Dedifferentiated amniotic fluid mesenchymal stem cell (primary cell): ENCODE measurements around the gene PSME4.
"Not testable (repeated sequence)": the region's sequence is repeated elsewhere in the genome, so short reads cannot be mapped to it uniquely, and the experiment has no call there.

Source experiments
- DNase-seq: peaks from one replicate; pipeline ENCODE4 v3.0.0-alpha.2; 2016; ENCODE audit errors: extremely low spot score

The PSME4 gene

GRCh38 chr2:53842891-53843290, 127.9 kb downstream of the PSME4 start:
- no peak for DNase-seq

GRCh38 chr2:53841651-53842050, 129.1 kb downstream of the PSME4 start:
- DNase-seq, result not testable (repeated sequence)

- no peak for DNase-seq
Observed at GRCh38 chr2:53840580-53840979, 130.2 kb downstream of the PSME4 start.

GRCh38 chr2:53829980-53830290, 140.9 kb downstream of the PSME4 start:
- DNase-seq, result not testable (repeated sequence)

- no peak for DNase-seq
Observed at GRCh38 chr2:53829273-53829979, 141.4 kb downstream of the PSME4 start.

GRCh38 chr2:53828331-53828730, 142.5 kb downstream of the PSME4 start:
- DNase-seq, result no peak

- DNase-seq, result no peak
Observed at GRCh38 chr2:53827398-53828175, 143.2 kb downstream of the PSME4 start.

GRCh38 chr2:53826587-53827397, 144.0 kb downstream of the PSME4 start:
- DNase-seq, result no peak

- DNase-seq, result no peak
Observed at GRCh38 chr2:53826030-53826410, 144.8 kb downstream of the PSME4 start.

GRCh38 chr2:53823639-53824038, 147.2 kb downstream of the PSME4 start:
- not testable (repeated sequence) for DNase-seq

GRCh38 chr2:53821810-53822209, 149.0 kb downstream of the PSME4 start:
- no peak for DNase-seq

GRCh38 chr2:53820711-53821110, 150.1 kb downstream of the PSME4 start:
- DNase-seq, result no peak

GRCh38 chr2:53820048-53820447, 150.7 kb downstream of the PSME4 start:
- no peak for DNase-seq

GRCh38 chr2:53819634-53820033, 151.2 kb downstream of the PSME4 start:
- no peak for DNase-seq

- DNase-seq, result no peak
Observed at GRCh38 chr2:53818854-53819435, 151.8 kb downstream of the PSME4 start.
